ENCODE data around the gene KIAA0825. TPM values are rescaled to one million over a fixed set of nuclear protein-coding genes. Genes with fewer than 3 reads are reported as not detected.
"Not testable (repeated sequence)": the region's sequence is repeated elsewhere in the genome, so short reads cannot be mapped to it uniquely, and the experiment has no call there.

KIAA0825 gene
- total RNA-seq, 1 donor from 2014 or later = 5.8 TPM

- H3K27ac Mint-ChIP-seq = no peak overlapping the region
- peaks cover 2% of the 10 kb centered on the region for H3K9me3 Mint-ChIP-seq (ENCODE audit: low read depth)
- DNase-seq (ENCODE audit: low spot score, unreplicated experiment) = no peak
- H3K4me1 Mint-ChIP-seq (ENCODE audit: low read depth) = peaks cover 14% of the 10 kb centered on the region
- no peak overlapping the region for H3K4me3 Mint-ChIP-seq (ENCODE audit: low read depth)
- H3K27me3 Mint-ChIP-seq = peaks cover 57% of the 10 kb centered on the region
- H3K36me3 Mint-ChIP-seq (ENCODE audit: insufficient read depth) = peaks cover 5% of the 10 kb centered on the region
- TF ChIP-seq CTCF (IDR thresholded peaks at IDR 0.05; ENCODE audit: unreplicated experiment) = no peak
Observed at GRCh38 chr5:94361161-94361560, 257.2 kb downstream of the KIAA0825 start.

GRCh38 chr5:94360382-94361130 lies 257.8 kb downstream of the KIAA0825 start:
- TF ChIP-seq CTCF (IDR thresholded peaks at IDR 0.05; ENCODE audit: unreplicated experiment) = no peak
- H3K36me3 Mint-ChIP-seq (ENCODE audit: insufficient read depth) = peaks cover 2% of the 10 kb centered on the region
- peaks cover 52% of the 10 kb centered on the region for H3K27me3 Mint-ChIP-seq
- no peak overlapping the region for H3K27ac Mint-ChIP-seq
- no peak overlapping the region for H3K4me3 Mint-ChIP-seq (ENCODE audit: low read depth)
- peaks cover 14% of the 10 kb centered on the region for H3K4me1 Mint-ChIP-seq (ENCODE audit: low read depth)
- H3K9me3 Mint-ChIP-seq (ENCODE audit: low read depth) = no peaks in the 10 kb centered on the region
- DNase-seq (ENCODE audit: low spot score, unreplicated experiment) = no peak

- no peaks in the 10 kb centered on the region for H3K9me3 Mint-ChIP-seq (ENCODE audit: low read depth)
- peaks cover 2% of the 10 kb centered on the region for H3K36me3 Mint-ChIP-seq (ENCODE audit: insufficient read depth)
- H3K4me3 Mint-ChIP-seq (ENCODE audit: low read depth) = no peak overlapping the region
- H3K27me3 Mint-ChIP-seq = peaks cover 49% of the 10 kb centered on the region
- H3K27ac Mint-ChIP-seq = no peak overlapping the region
- H3K4me1 Mint-ChIP-seq (ENCODE audit: low read depth) = peaks cover 14% of the 10 kb centered on the region
- DNase-seq (ENCODE audit: low spot score, unreplicated experiment) = no peak
- no peak for TF ChIP-seq CTCF (IDR thresholded peaks at IDR 0.05; ENCODE audit: unreplicated experiment)
Observed at GRCh38 chr5:94359880-94360279, 258.5 kb downstream of the KIAA0825 start.

- no peaks in the 10 kb centered on the region for H3K4me1 Mint-ChIP-seq (ENCODE audit: low read depth)
- H3K27me3 Mint-ChIP-seq = peaks cover 39% of the 10 kb centered on the region
- no peak overlapping the region for H3K4me3 Mint-ChIP-seq (ENCODE audit: low read depth)
- no peak for DNase-seq (ENCODE audit: low spot score, unreplicated experiment)
- H3K36me3 Mint-ChIP-seq (ENCODE audit: insufficient read depth) = peaks cover 3% of the 10 kb centered on the region
- no peak overlapping the region for H3K27ac Mint-ChIP-seq
- no peak for TF ChIP-seq CTCF (IDR thresholded peaks at IDR 0.05; ENCODE audit: unreplicated experiment)
- H3K9me3 Mint-ChIP-seq (ENCODE audit: low read depth) = peaks cover 17% of the 10 kb centered on the region
Observed at GRCh38 chr5:94355811-94356210, 262.6 kb downstream of the KIAA0825 start.

GRCh38 chr5:94354837-94355485 lies 263.4 kb downstream of the KIAA0825 start:
- H3K27me3 Mint-ChIP-seq = peaks cover 31% of the 10 kb centered on the region
- not testable (repeated sequence) for H3K36me3 Mint-ChIP-seq (ENCODE audit: insufficient read depth); H3K4me1 Mint-ChIP-seq (ENCODE audit: low read depth); H3K27ac Mint-ChIP-seq; DNase-seq (ENCODE audit: low spot score, unreplicated experiment); H3K4me3 Mint-ChIP-seq (ENCODE audit: low read depth)
- H3K9me3 Mint-ChIP-seq (ENCODE audit: low read depth) = peaks cover 19% of the 10 kb centered on the region

All from progenitor cell of endocrine pancreas (in vitro differentiated cells).